ENCODE results near the gene CD248.
A peak's percentile ranks its signal among the peaks of the same experiment; 100 is the strongest.

Gene CD248

GRCh38 chr11:66340596-66341501, 24.0 kb upstream of the CD248 start:
- DNase-seq, result no peak

- no peak for DNase-seq
Measured at GRCh38 chr11:66339686-66340483, 23.0 kb upstream of the CD248 start.

GRCh38 chr11:66339162-66339675, 22.4 kb upstream of the CD248 start:
- no peak for DNase-seq

- no peak for DNase-seq
Measured at GRCh38 chr11:66338276-66339161, 21.7 kb upstream of the CD248 start.

- DNase-seq, result peak; percentile 42
Measured at GRCh38 chr11:66337103-66337899, 20.5 kb upstream of the CD248 start.

GRCh38 chr11:66336234-66337102, 19.6 kb upstream of the CD248 start, which contains the start of gene RIN1:
Gene RIN1 (minus strand): TSS chr11:66336434. CDS start chr11:66336402, 32 bp downstream.
- DNase-seq, result peak; percentile 62

- peak; percentile 56 for DNase-seq
Measured at GRCh38 chr11:66335531-66336233, 18.8 kb upstream of the CD248 start.

- DNase-seq, result no peak
Measured at GRCh38 chr11:66334605-66335442, 18.0 kb upstream of the CD248 start.

- DNase-seq, result no peak
Measured at GRCh38 chr11:66333896-66334604, 17.2 kb upstream of the CD248 start.

- DNase-seq, result no peak
Measured at GRCh38 chr11:66333220-66333877, 16.5 kb upstream of the CD248 start.

- no peak for DNase-seq
Measured at GRCh38 chr11:66332371-66333219, 15.8 kb upstream of the CD248 start.

GRCh38 chr11:66331542-66332370, 14.9 kb upstream of the CD248 start:
- no peak for DNase-seq

- no peak for DNase-seq
Measured at GRCh38 chr11:66330931-66331330, 14.1 kb upstream of the CD248 start.

- DNase-seq, result no peak
Measured at GRCh38 chr11:66329165-66329673, 12.4 kb upstream of the CD248 start.
